Ectodermal cell (in vitro differentiated cells): ENCODE results near the gene KIT.
"Not testable (repeated sequence)": the region's sequence is repeated elsewhere in the genome, so short reads cannot be mapped to it uniquely, and the experiment has no call there.

Source experiments
- H3K27ac ChIP-seq: 2 replicates; pipeline ENCODE4 v1.7.0; 2013; ENCODE audit warnings: mild to moderate bottlenecking, low read depth, low read length; ENCODE audit not compliant: insufficient read depth, poor library complexity, severe bottlenecking
- H3K27me3 ChIP-seq: 2 replicates; pipeline ENCODE4 v1.7.0; 2013; ENCODE audit warnings: mild to moderate bottlenecking, low read length; ENCODE audit not compliant: insufficient read depth, control insufficient read depth, poor library complexity, severe bottlenecking
- H3K36me3 ChIP-seq: one replicate; pipeline ENCODE4 v1.7.0; 2013; ENCODE audit warnings: low read length; ENCODE audit not compliant: control insufficient read depth, insufficient read depth
- H3K4me1 ChIP-seq: one replicate; pipeline ENCODE4 v1.7.0; 2013; ENCODE audit warnings: low read length; ENCODE audit not compliant: control insufficient read depth, insufficient read depth
- H3K4me3 ChIP-seq: 2 replicates; pipeline ENCODE4 v1.7.0; 2013; ENCODE audit warnings: low read depth, low read length, control low read depth; ENCODE audit not compliant: insufficient read depth
- H3K9me3 ChIP-seq: 2 replicates; pipeline ENCODE4 v1.7.0; 2013; ENCODE audit warnings: mild to moderate bottlenecking, low read length, moderate library complexity; ENCODE audit not compliant: control insufficient read depth
- WGBS, 2 experiments: methylation state at CpG; one replicate each; pipeline ENCODE4 v1.1.7; 2013; ENCODE audit warnings: missing lambda C conversion rate in 2 of 2; 5-methylcytosine and 5-hydroxymethylcytosine counted together

Gene KIT

GRCh38 chr4:54641101-54641500 is 16.7 kb upstream of the KIT start:
- H3K27me3 ChIP-seq, H3K27ac ChIP-seq, H3K9me3 ChIP-seq, H3K4me3 ChIP-seq, H3K36me3 ChIP-seq, H3K4me1 ChIP-seq: not testable (repeated sequence)
- WGBS, 2 experiments = 92 to 93% methylated on average over 9 of the region's 9 CpGs

GRCh38 chr4:54643172-54643571 is 14.6 kb upstream of the KIT start:
- Histone ChIP-seq H3K4me1 (no peaks in the 10 kb centered on the region), H3K27ac (no peak overlapping the region), H3K36me3 (no peaks in the 10 kb centered on the region), H3K9me3 (no peaks in the 10 kb centered on the region), H3K4me3 (no peak overlapping the region), H3K27me3 (no peaks in the 10 kb centered on the region)
- WGBS, 2 experiments = 88 to 90% methylated on average over 5 of the region's 5 CpGs

GRCh38 chr4:54643958-54644751 is 13.6 kb upstream of the KIT start:
- no peaks in the 10 kb centered on the region for H3K9me3 ChIP-seq
- H3K4me3 ChIP-seq = no peak overlapping the region
- H3K36me3 ChIP-seq = no peaks in the 10 kb centered on the region
- H3K27me3 ChIP-seq = no peaks in the 10 kb centered on the region
- WGBS, 2 experiments = 89 to 96% methylated on average over 5 of the region's 6 CpGs
- H3K4me1 ChIP-seq = no peaks in the 10 kb centered on the region
- H3K27ac ChIP-seq = no peak overlapping the region

GRCh38 chr4:54645830-54646229 is 11.9 kb upstream of the KIT start:
- H3K9me3 ChIP-seq = no peaks in the 10 kb centered on the region
- no peak overlapping the region for H3K27ac ChIP-seq
- no peaks in the 10 kb centered on the region for H3K36me3 ChIP-seq
- H3K27me3 ChIP-seq = no peaks in the 10 kb centered on the region
- H3K4me3 ChIP-seq = no peak overlapping the region
- no peaks in the 10 kb centered on the region for H3K4me1 ChIP-seq
- WGBS, 2 experiments = 79 to 96% methylated on average over 1 of the region's 1 CpG

GRCh38 chr4:54647070-54647469 is 10.7 kb upstream of the KIT start:
- Histone ChIP-seq H3K36me3 (no peaks in the 10 kb centered on the region), H3K27ac (no peak overlapping the region), H3K4me3 (no peak overlapping the region), H3K9me3 (no peaks in the 10 kb centered on the region), H3K4me1 (no peaks in the 10 kb centered on the region), H3K27me3 (no peaks in the 10 kb centered on the region)
- 94 to 97% methylated on average over 4 of the region's 4 CpGs for WGBS, 2 experiments

- no peak overlapping the region for H3K4me3 ChIP-seq
- no peaks in the 10 kb centered on the region for H3K9me3 ChIP-seq
- H3K27ac ChIP-seq = no peak overlapping the region
- 93 to 94% methylated on average over 3 of the region's 3 CpGs for WGBS, 2 experiments
- peaks cover 10% of the 10 kb centered on the region for H3K27me3 ChIP-seq
- H3K36me3 ChIP-seq = no peaks in the 10 kb centered on the region
- H3K4me1 ChIP-seq = no peaks in the 10 kb centered on the region
These were observed 6.7 kb upstream of the KIT start for GRCh38 chr4:54651050-54651449.

- Histone ChIP-seq H3K27me3 (peaks cover 45% of the 10 kb centered on the region), H3K27ac (no peak overlapping the region), H3K4me3 (no peak overlapping the region), H3K36me3 (no peaks in the 10 kb centered on the region), H3K9me3 (no peaks in the 10 kb centered on the region), H3K4me1 (peaks cover 8% of the 10 kb centered on the region)
- WGBS, 2 experiments = 80 to 91% methylated on average over 3 to 4 of the region's 4 CpGs
These were observed 3.0 kb upstream of the KIT start for GRCh38 chr4:54654753-54655152.

GRCh38 chr4:54657185-54657550 is 589 bp upstream of the KIT start:
- H3K36me3 ChIP-seq = no peaks in the 10 kb centered on the region
- no peaks in the 10 kb centered on the region for H3K9me3 ChIP-seq
- H3K4me3 ChIP-seq = peak overlapping the region; percentile 70
- peaks cover 16% of the 10 kb centered on the region for H3K4me1 ChIP-seq
- no peak overlapping the region for H3K27ac ChIP-seq
- H3K27me3 ChIP-seq = peaks cover 61% of the 10 kb centered on the region
- WGBS, 2 experiments = 1 to 2% methylated on average over 26 of the region's 26 CpGs

GRCh38 chr4:54658252-54659093 is 716 bp downstream of the KIT start:
- Histone ChIP-seq H3K4me1 (peaks cover 16% of the 10 kb centered on the region), H3K27ac (no peak overlapping the region), H3K36me3 (no peaks in the 10 kb centered on the region), H3K9me3 (no peaks in the 10 kb centered on the region), H3K27me3 (peaks cover 61% of the 10 kb centered on the region), H3K4me3 (peak overlapping the region; percentile 70)
- WGBS, 2 experiments = 0% methylated on average over 81 of the region's 81 CpGs

GRCh38 chr4:54659313-54659712 is 1.6 kb downstream of the KIT start:
- H3K4me3 ChIP-seq = peak overlapping the region; percentile 70
- WGBS, 2 experiments = 1 to 2% methylated on average over 14 of the region's 14 CpGs
- H3K27ac ChIP-seq = no peak overlapping the region
- H3K36me3 ChIP-seq = no peaks in the 10 kb centered on the region
- H3K27me3 ChIP-seq = peaks cover 61% of the 10 kb centered on the region
- H3K4me1 ChIP-seq = peaks cover 16% of the 10 kb centered on the region
- H3K9me3 ChIP-seq = no peaks in the 10 kb centered on the region
